Activated naive CD4-positive, alpha-beta T cell treated with anti-CD3 and anti-CD28 coated beads, Interleukin-2, amount 10 ng/mL, durations not matched to agents 7 days and 5 days (primary cell): ENCODE data around the gene TCP11L1.
"Not testable (repeated sequence)": the region's sequence is repeated elsewhere in the genome, so short reads cannot be mapped to it uniquely, and the experiment has no call there.

Source experiments
- CTCF ChIA-PET: fragments of 350-600 bp; sonication (Branson Sonifier 250); formaldehyde crosslinking; loops from one replicate; lab custom pipeline; 2021; ENCODE audit warnings: antibody characterized with exemption; lab: Charles Lee
- DNase-seq: peaks from one replicate; pipeline ENCODE4 v3.0.0-alpha.2; 2020
- H3K27ac Mint-ChIP-seq: one replicate; pipeline ENCODE4 v1.8.0; 2021; ENCODE audit warnings: mild to moderate bottlenecking, moderate library complexity, mixed read lengths
- H3K27me3 Mint-ChIP-seq: one replicate; pipeline ENCODE4 v1.8.0; 2021; ENCODE audit warnings: mild to moderate bottlenecking, mixed read lengths
- H3K36me3 Mint-ChIP-seq: one replicate; pipeline ENCODE4 v1.8.0; 2021; ENCODE audit warnings: mixed read lengths
- H3K4me1 Mint-ChIP-seq: one replicate; pipeline ENCODE4 v1.8.0; 2021; ENCODE audit warnings: mixed read lengths
- H3K4me3 Mint-ChIP-seq: one replicate; pipeline ENCODE4 v1.8.0; 2021; ENCODE audit warnings: mild to moderate bottlenecking, moderate library complexity, mixed read lengths
- H3K9me3 Mint-ChIP-seq: one replicate; pipeline ENCODE4 v1.8.0; 2021; ENCODE audit warnings: mixed read lengths

The TCP11L1 gene

GRCh38 chr11:33017965-33018364 lies 21.4 kb upstream of the TCP11L1 start:
- no peak for DNase-seq
- H3K27ac Mint-ChIP-seq, result no peak overlapping the region
- peaks cover 15% of the 10 kb centered on the region for H3K4me1 Mint-ChIP-seq
- no peak overlapping the region for H3K4me3 Mint-ChIP-seq
- CTCF ChIA-PET, result no interaction called here
- H3K27me3 Mint-ChIP-seq, result peaks cover 58% of the 10 kb centered on the region
- H3K36me3 Mint-ChIP-seq, result peaks cover 3% of the 10 kb centered on the region
- peaks cover 2% of the 10 kb centered on the region for H3K9me3 Mint-ChIP-seq

- H3K9me3 Mint-ChIP-seq, result no peaks in the 10 kb centered on the region
- peaks cover 1% of the 10 kb centered on the region for H3K36me3 Mint-ChIP-seq
- H3K4me3 Mint-ChIP-seq, result no peak overlapping the region
- peaks cover 52% of the 10 kb centered on the region for H3K27me3 Mint-ChIP-seq
- H3K4me1 Mint-ChIP-seq, result peaks cover 14% of the 10 kb centered on the region
- no peak for DNase-seq
- CTCF ChIA-PET, result interaction anchor here (0.7 kb wide), 1 partner anchor 8 kb away, joined by 3 read pairs; no protein-coding TSS in a partner anchor
- H3K27ac Mint-ChIP-seq, result no peak overlapping the region
Observed at GRCh38 chr11:33018840-33019239, 20.5 kb upstream of the TCP11L1 start.

GRCh38 chr11:33021501-33021900 lies 17.9 kb upstream of the TCP11L1 start:
- Mint-ChIP-seq H3K27ac (no peak overlapping the region), H3K36me3 (no peaks in the 10 kb centered on the region)
- CTCF ChIA-PET, result interaction anchor here (1.8 kb wide), 1 partner anchor 44 kb away, joined by 6 read pairs; no protein-coding TSS in a partner anchor

GRCh38 chr11:33021937-33022336 lies 17.4 kb upstream of the TCP11L1 start:
- no peak overlapping the region for H3K4me3 Mint-ChIP-seq
- no peaks in the 10 kb centered on the region for H3K4me1 Mint-ChIP-seq
- H3K9me3 Mint-ChIP-seq, result no peaks in the 10 kb centered on the region
- no peaks in the 10 kb centered on the region for H3K36me3 Mint-ChIP-seq
- no peak for DNase-seq
- CTCF ChIA-PET, result interaction anchor here (1.8 kb wide), 1 partner anchor 44 kb away, joined by 6 read pairs; no protein-coding TSS in a partner anchor
- no peak overlapping the region for H3K27ac Mint-ChIP-seq
- peaks cover 39% of the 10 kb centered on the region for H3K27me3 Mint-ChIP-seq

More at GRCh38 chr11:33021501-33021900, 17.9 kb upstream of the TCP11L1 start:
- H3K9me3 Mint-ChIP-seq, result no peaks in the 10 kb centered on the region
- peaks cover 39% of the 10 kb centered on the region for H3K27me3 Mint-ChIP-seq
- no peak for DNase-seq
- H3K4me1 Mint-ChIP-seq, result peaks cover under 1% of the 10 kb centered on the region
- H3K4me3 Mint-ChIP-seq, result no peak overlapping the region

- no peaks in the 10 kb centered on the region for H3K4me1 Mint-ChIP-seq
Observed at GRCh38 chr11:33025339-33025722, 14.0 kb upstream of the TCP11L1 start.

GRCh38 chr11:33027233-33027632 lies 12.1 kb upstream of the TCP11L1 start:
- Mint-ChIP-seq H3K36me3 (no peaks in the 10 kb centered on the region), H3K4me1 (no peaks in the 10 kb centered on the region), H3K27ac (no peak overlapping the region), H3K9me3 (no peaks in the 10 kb centered on the region), H3K4me3 (no peak overlapping the region), H3K27me3 (peaks cover 18% of the 10 kb centered on the region)
- no peak for DNase-seq
- CTCF ChIA-PET, result interaction anchor here (1.0 kb wide), 1 partner anchor 13 kb away, joined by 3 read pairs; the partner anchor contains the start of gene TCP11L1

More at GRCh38 chr11:33025339-33025722, 14.0 kb upstream of the TCP11L1 start:
- CTCF ChIA-PET, result interaction anchor here (1.1 kb wide), 1 partner anchor 14 kb away, joined by 3 read pairs; the partner anchor contains the start of gene TCP11L1
- Mint-ChIP-seq H3K27ac (no peak overlapping the region), H3K27me3 (peaks cover 21% of the 10 kb centered on the region), H3K9me3 (no peaks in the 10 kb centered on the region), H3K4me3 (no peak overlapping the region), H3K36me3 (no peaks in the 10 kb centered on the region)
- no peak for DNase-seq

- Mint-ChIP-seq H3K9me3 (no peaks in the 10 kb centered on the region), H3K4me1 (no peaks in the 10 kb centered on the region), H3K27me3 (peaks cover 18% of the 10 kb centered on the region), H3K36me3 (no peaks in the 10 kb centered on the region), H3K27ac (no peak overlapping the region), H3K4me3 (no peak overlapping the region)
- CTCF ChIA-PET, result interaction anchor here (1.0 kb wide), 1 partner anchor 12 kb away, joined by 3 read pairs; the partner anchor contains the start of gene TCP11L1
- no peak for DNase-seq
Observed at GRCh38 chr11:33027846-33028536, 11.4 kb upstream of the TCP11L1 start.

GRCh38 chr11:33028537-33028914 lies 10.8 kb upstream of the TCP11L1 start:
- H3K27me3 Mint-ChIP-seq, result peaks cover 18% of the 10 kb centered on the region
- H3K4me1 Mint-ChIP-seq, result no peaks in the 10 kb centered on the region
- CTCF ChIA-PET, result no interaction called here
- no peaks in the 10 kb centered on the region for H3K36me3 Mint-ChIP-seq
- DNase-seq, result no peak
- no peak overlapping the region for H3K27ac Mint-ChIP-seq
- H3K9me3 Mint-ChIP-seq, result no peaks in the 10 kb centered on the region
- H3K4me3 Mint-ChIP-seq, result no peak overlapping the region

GRCh38 chr11:33029218-33029617 lies 10.2 kb upstream of the TCP11L1 start:
- H3K4me1 Mint-ChIP-seq, CTCF ChIA-PET, DNase-seq, H3K9me3 Mint-ChIP-seq, H3K36me3 Mint-ChIP-seq, H3K27ac Mint-ChIP-seq, H3K4me3 Mint-ChIP-seq: not testable (repeated sequence)
- peaks cover 18% of the 10 kb centered on the region for H3K27me3 Mint-ChIP-seq

- Mint-ChIP-seq H3K9me3 (no peaks in the 10 kb centered on the region), H3K27ac (no peak overlapping the region), H3K4me3 (no peak overlapping the region), H3K27me3 (peaks cover 24% of the 10 kb centered on the region), H3K36me3 (no peaks in the 10 kb centered on the region), H3K4me1 (no peaks in the 10 kb centered on the region)
- CTCF ChIA-PET, result no interaction called here
- DNase-seq, result no peak
Observed at GRCh38 chr11:33033493-33033892, 5.9 kb upstream of the TCP11L1 start.

- H3K27me3 Mint-ChIP-seq, result peaks cover 24% of the 10 kb centered on the region
- DNase-seq, result no peak
- no peaks in the 10 kb centered on the region for H3K36me3 Mint-ChIP-seq
- CTCF ChIA-PET, result no interaction called here
- H3K9me3 Mint-ChIP-seq, result no peaks in the 10 kb centered on the region
- H3K27ac Mint-ChIP-seq, result no peak overlapping the region
- peaks cover 7% of the 10 kb centered on the region for H3K4me1 Mint-ChIP-seq
- H3K4me3 Mint-ChIP-seq, result no peak overlapping the region
Observed at GRCh38 chr11:33035011-33035410, 4.4 kb upstream of the TCP11L1 start.

GRCh38 chr11:33040033-33040861 lies 875 bp downstream of the TCP11L1 start:
- no peaks in the 10 kb centered on the region for H3K9me3 Mint-ChIP-seq
- peak overlapping the region; percentile 89 for H3K4me3 Mint-ChIP-seq
- peaks cover 22% of the 10 kb centered on the region for H3K4me1 Mint-ChIP-seq
- peaks cover 16% of the 10 kb centered on the region for H3K27me3 Mint-ChIP-seq
- H3K27ac Mint-ChIP-seq, result peak overlapping the region; percentile 76
- H3K36me3 Mint-ChIP-seq, result peaks cover 8% of the 10 kb centered on the region
- CTCF ChIA-PET, result interaction anchor here (1.3 to 2.0 kb wide), 4 partner anchors 13 to 148 kb away, joined by 3 to 8 read pairs (median 4); partner anchors contain the start of gene QSER1
- DNase-seq, result peak; percentile 35

- Mint-ChIP-seq H3K27ac (no peak overlapping the region), H3K36me3 (peaks cover 8% of the 10 kb centered on the region), H3K9me3 (no peaks in the 10 kb centered on the region), H3K4me3 (peak overlapping the region; percentile 89), H3K27me3 (peaks cover 11% of the 10 kb centered on the region), H3K4me1 (peaks cover 22% of the 10 kb centered on the region)
- CTCF ChIA-PET, result interaction anchor here (1.1 to 1.5 kb wide), 3 partner anchors 14 to 23 kb away, joined by 3 to 4 read pairs (median 3); no protein-coding TSS in a partner anchor
- no peak for DNase-seq
Observed at GRCh38 chr11:33040862-33041453, 1.6 kb downstream of the TCP11L1 start.
